HG02970 (cell line): ENCODE results near the gene ADAM21.
"Not testable (repeated sequence)": the region's sequence is repeated elsewhere in the genome, so short reads cannot be mapped to it uniquely, and the experiment has no call there.

Experiments used
- ATAC-seq: cut with Tn5 transposase; IDR thresholded peaks from one replicate; pipeline ENCODE4 v1.9.1; 2021; ENCODE audit warnings: mild to moderate bottlenecking, moderate library complexity, moderate number of reproducible peaks; ENCODE audit not compliant: unreplicated experiment, low FRiP score

Gene ADAM21

GRCh38 chr14:70451874-70452273 lies at the start of gene ADAM21:
ADAM21 (plus strand) TSS chr14:70452174; CDS start chr14:70457500, 5,326 bp downstream.
- no peak for ATAC-seq

DNA sequence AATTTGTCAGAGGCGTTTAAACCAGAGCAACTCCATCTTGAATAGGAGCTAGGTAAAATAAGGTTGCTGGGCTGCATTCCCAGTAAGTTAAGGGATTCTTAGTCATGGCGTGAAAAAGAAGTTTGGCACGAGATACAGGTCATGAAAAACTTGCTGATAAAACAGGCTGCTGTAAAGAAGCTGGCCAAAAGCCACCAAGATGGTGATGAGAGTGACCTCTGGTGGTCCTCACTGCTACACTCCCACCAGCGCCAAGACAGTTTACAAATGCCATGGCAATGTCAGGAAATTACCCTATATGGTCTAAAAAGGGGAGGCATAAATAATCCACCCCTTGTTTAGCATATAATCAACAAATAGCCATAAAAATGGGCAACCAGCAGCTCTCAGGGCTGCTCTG lies 48.6 kb upstream of the ADAM21 start:
- ATAC-seq, result not testable (repeated sequence)

- not testable (repeated sequence) for ATAC-seq
Measured at GRCh38 chr14:70406216-70406615, 45.8 kb upstream of the ADAM21 start.

DNA sequence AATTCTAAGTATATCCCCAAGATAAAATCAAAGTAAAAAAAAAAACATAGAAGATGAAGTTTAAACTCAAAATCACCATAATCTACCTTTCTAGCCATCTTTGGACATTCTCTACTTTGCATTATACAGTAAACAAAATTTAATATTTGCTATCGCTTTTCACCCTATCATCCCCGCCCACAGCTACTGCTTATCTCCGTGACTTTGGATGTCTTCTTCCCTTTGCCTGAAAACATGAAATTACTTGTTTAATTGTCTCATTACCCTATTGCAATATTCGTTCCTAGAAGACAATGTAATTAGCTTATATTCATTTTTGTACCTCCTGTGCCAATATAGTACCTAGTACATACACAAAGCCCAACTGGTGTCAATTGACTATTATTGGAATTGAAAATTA lies 44.4 kb upstream of the ADAM21 start:
- ATAC-seq, result no peak

DNA sequence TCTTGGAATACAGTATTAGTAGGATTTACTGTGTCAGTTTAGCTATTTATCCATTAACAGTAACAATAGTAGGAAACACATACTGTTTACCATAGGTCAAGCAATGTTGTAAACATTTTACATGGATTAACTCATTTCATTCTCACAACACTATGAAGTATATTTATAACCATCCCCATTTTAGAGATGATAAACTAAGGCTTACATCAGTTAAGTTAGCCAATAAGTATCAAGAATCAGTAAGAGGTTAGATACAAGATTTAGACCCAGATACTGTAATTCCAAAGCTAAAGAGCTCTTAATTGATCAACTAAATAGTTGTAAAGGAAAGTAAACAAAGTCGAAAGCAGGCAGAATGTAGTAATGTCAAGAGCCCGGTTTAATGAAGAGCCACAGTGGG lies 36.2 kb upstream of the ADAM21 start:
- ATAC-seq, result no peak

DNA sequence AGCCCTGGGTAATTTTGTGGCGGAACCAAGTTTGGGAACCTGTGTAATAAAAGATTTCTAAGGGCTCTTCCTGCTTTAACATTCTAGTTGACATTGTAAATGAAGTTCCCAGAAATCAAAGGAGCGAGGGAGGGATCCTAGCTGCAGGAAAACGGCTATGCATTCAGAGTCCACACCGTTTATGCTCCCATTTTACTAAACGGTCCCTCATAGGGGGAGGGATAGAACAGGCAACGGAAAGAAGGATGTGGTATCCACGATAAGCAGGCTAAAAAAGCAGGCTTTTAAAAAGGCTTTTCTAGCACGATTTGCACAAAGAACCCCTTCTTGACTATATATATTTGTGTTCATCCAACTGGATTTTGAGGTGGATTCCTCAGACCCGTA lies 35.6 kb upstream of the ADAM21 start:
- no peak for ATAC-seq

- no peak for ATAC-seq
Measured at GRCh38 chr14:70416725-70417349, 35.1 kb upstream of the ADAM21 start, which contains the start of gene SYNJ2BP. SYNJ2BP (minus strand) TSS chr14:70417090; CDS start chr14:70416963, 127 bp downstream.

GRCh38 chr14:70419270-70419931 lies 32.6 kb upstream of the ADAM21 start:
- ATAC-seq, result not testable (repeated sequence)

DNA sequence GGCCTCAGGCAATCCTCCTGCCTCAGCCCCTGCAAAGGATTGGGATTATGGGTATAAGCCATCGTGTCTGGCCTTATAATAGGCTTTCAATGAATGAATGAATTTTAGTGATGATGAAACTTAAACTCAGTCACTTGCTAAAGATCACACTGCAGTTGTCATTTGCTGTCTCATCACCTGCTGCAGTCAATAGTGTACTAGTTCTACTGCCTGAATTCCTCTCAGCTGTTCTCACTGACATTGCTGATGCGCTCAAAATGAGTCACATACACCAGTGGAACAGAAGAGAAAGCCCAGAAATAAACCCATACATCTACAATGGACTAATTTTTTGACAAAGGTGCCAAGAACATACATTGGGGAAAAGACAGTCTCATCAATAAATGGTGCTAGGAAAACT lies 29.4 kb upstream of the ADAM21 start:
- no peak for ATAC-seq

DNA sequence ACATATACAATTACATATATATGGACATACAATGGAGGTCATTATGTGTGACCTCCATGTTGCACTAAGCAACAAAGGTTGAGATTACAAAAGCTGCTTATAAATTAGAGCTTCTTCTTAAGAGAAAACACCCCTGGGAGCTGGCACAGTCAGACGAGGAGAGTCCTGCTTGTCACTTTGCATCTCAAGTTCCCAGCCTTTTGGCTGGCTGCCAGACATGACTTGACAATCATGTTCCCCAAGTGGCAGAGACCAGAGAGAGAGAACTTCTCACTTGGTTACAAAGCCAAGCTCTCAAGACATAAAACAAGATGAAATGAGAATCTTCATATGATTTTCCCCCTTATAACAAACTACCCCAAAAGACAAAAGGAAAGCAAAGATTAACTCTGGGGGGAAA lies 26.6 kb upstream of the ADAM21 start:
- ATAC-seq, result no peak

- not testable (repeated sequence) for ATAC-seq
Measured at GRCh38 chr14:70426555-70426954, 25.4 kb upstream of the ADAM21 start.

DNA sequence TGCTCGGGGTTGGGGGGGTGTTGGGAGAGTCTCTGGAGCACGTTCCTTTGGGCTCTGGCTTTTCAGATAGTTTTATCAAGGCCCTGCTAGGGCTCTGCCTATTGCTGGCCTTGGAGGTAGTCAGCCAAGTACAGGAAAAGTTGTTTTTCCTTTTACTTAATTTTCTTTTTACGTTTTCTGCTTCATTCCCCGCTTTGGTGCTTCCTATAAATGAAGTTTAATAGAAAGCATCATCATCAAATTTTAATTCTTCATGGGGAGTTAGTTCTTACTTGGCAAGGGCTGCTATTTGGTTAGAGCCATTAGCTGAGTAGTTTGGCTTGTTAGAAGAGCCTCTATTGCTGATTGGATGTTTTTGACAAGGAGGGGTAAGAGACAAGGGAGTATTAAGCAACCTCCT lies 15.1 kb upstream of the ADAM21 start:
- no peak for ATAC-seq

DNA sequence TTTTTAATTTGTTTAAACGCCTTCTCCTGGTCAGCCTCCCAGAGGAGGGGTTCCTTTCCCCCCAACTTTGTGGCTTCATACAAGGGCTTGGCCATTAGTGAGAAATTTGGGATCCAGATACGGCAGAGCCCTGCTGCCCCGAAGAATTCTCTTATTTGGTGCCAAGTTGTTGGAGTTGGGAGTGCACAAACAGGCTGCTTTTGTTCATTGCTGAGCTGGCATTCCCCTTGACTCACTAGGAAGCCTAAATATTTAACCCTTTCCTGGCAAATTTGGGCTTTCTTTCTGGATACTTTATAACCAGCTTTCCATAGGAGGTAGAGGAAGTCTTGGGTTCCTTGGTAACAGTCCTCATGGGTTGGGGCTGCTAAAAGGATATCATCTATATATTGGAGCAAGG lies 10.3 kb upstream of the ADAM21 start:
- ATAC-seq, result no peak

DNA sequence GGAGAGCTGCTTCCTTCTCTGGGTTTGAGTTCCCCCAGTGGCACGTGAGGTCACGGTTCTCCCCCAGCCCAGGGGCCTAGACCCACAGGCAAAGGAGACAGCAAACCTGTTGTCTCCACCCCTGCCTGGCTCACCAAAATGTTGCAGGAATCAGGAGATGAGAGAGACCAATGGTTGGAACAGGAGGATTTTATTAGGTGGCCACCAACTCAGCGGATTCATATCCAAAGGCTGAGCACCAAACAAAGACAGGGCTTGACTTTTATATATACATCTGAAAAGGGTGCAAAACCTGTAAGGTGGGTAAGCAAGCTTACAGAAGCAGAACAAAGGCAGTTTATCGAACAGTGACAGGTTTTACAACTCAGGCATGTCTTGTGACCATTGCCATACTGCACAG lies 9.2 kb upstream of the ADAM21 start:
- no peak for ATAC-seq

DNA sequence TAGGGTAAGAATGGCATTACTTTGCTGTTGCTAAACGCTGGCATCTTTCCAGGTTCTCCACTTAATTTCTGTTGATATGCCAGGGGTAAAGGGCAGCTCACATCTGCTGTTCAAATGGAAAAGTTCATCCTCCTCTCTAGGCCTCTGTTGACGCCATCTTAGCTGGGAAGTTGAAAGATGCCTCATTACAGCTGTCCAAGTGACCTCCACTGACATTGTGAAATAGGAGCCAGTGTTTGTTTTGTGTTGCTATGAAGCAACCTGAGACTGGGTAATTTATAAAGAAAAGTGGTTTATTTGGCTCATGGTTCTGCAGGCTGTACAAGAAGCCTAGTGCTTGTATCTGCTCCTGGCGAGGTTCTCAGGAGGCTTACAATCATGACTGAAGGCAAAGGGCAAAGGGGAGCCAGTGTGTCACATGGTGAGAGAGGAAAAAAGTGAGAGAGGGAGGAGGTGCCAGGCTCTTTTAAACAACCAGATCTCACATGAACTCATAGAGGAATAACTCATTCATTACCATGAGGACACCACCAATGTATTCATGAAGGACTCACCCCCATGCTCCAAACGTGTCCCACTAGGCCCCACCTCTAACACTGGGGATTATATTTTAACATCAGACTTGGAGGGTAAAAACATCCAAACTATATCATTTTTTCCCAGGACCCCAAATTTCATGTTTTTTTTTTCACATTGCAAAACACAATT lies 3.2 kb upstream of the ADAM21 start:
- ATAC-seq, result no peak

GRCh38 chr14:70454731-70455130 lies 2.8 kb downstream of the ADAM21 start:
- ATAC-seq, result no peak

GRCh38 chr14:70468731-70469130 lies 16.8 kb downstream of the ADAM21 start:
- ATAC-seq, result no peak

DNA sequence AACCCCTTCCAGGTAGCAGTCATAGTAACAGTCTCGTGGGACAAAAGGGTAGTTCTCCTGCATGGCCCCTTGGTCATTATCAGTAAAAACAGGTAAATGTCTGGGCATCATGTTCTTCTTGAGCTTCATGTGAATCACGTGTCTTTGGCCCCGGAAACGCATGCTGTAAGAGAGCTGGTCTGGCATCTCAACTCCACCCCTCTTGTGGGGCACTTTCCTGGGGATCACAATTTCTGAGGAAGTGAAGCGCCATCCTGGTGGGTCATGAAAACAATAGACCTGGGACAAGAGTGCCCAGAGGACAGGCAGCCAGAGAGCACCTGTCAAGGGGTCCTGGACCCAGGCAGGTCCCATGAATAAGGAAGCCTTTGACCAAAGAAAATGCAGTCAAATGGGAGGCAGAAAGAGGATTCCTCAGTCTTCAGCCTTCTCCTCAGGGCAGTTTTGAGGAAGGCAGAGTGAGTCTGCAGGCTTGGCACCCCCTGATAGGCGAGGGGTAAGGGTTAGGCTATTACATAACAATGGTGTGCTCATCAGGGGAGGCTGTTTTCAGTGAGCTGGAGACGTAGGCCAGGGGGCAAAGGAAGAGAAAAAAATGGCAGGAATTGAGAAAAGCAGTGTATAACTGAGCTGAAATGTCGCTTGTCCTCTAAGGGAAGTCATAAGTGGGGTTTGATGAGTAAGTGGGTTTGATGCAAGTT lies 19.0 kb downstream of the ADAM21 start:
- ATAC-seq, result not testable (repeated sequence)

GRCh38 chr14:70472253-70473159 lies 20.5 kb downstream of the ADAM21 start:
- ATAC-seq, result no peak

GRCh38 chr14:70473825-70474224 lies 21.9 kb downstream of the ADAM21 start:
- ATAC-seq, result no peak
